HepG2 (cell line): Measurements from ENCODE around the gene CLPSL2. TPM values are rescaled to one million over a fixed set of nuclear protein-coding genes. Genes with fewer than 3 reads are reported as not detected.
A peak's percentile ranks its signal among the peaks of the same experiment; 100 is the strongest.

ENCODE experiments used
- ARNT2 ChIP-seq: sonication (generic); formaldehyde crosslinking; IDR thresholded peaks from 2 replicates; pipeline ENCODE4 v1.8.0; 2022; ENCODE audit warnings: mild to moderate bottlenecking, low read depth, missing genetic modification reagents, moderate library complexity
- BRCA1 ChIP-seq: sonication (generic); formaldehyde crosslinking; IDR thresholded peaks from 2 replicates; pipeline ENCODE4 v1.4.0; 2020; ENCODE audit warnings: missing genetic modification reagents
- CBX1 ChIP-seq: IDR thresholded peaks from one replicate; pipeline ENCODE4 v1.6.1; 2016; ENCODE audit warnings: antibody characterized with exemption, low read depth
- E2F2 ChIP-seq: sonication (generic); formaldehyde crosslinking; IDR thresholded peaks from 2 replicates; pipeline ENCODE4 v1.4.0; 2020; ENCODE audit warnings: missing genetic modification reagents, borderline replicate concordance
- GABPB1 ChIP-seq: IDR thresholded peaks from 2 replicates; pipeline ENCODE4 v1.6.1; 2016; ENCODE audit warnings: mild to moderate bottlenecking, missing genetic modification reagents, moderate library complexity, missing compliant biosample characterization
- JARID2 ChIP-seq: sonication (generic); formaldehyde crosslinking; IDR thresholded peaks from 2 replicates; pipeline ENCODE4 v1.8.1; 2023; ENCODE audit warnings: missing genetic modification reagents, inconsistent platforms; ENCODE audit not compliant: insufficient replicate concordance
- MYNN ChIP-seq: sonication (generic); formaldehyde crosslinking; IDR thresholded peaks from 2 replicates; pipeline ENCODE4 v1.4.0; 2020; ENCODE audit warnings: mild to moderate bottlenecking, low read depth, missing genetic modification reagents
- NFYC ChIP-seq: IDR thresholded peaks from 2 replicates; pipeline ENCODE4 v1.6.1; 2016; ENCODE audit warnings: missing genetic modification reagents, missing compliant biosample characterization
- SATB2 ChIP-seq: sonication (generic); formaldehyde crosslinking; IDR thresholded peaks from 2 replicates; pipeline ENCODE4 v1.5.0; 2020; ENCODE audit warnings: missing genetic modification reagents
- SNAPC4 ChIP-seq: sonication (generic); formaldehyde crosslinking; IDR thresholded peaks from 2 replicates; pipeline ENCODE4 v1.4.0; 2020; ENCODE audit warnings: mild to moderate bottlenecking, missing genetic modification reagents
- SP140L ChIP-seq: sonication (generic); formaldehyde crosslinking; IDR thresholded peaks from 2 replicates; pipeline ENCODE4 v1.4.0; 2020; ENCODE audit warnings: missing genetic modification reagents, borderline replicate concordance
- TAF1 ChIP-seq: sonication (generic); formaldehyde crosslinking; IDR thresholded peaks from 2 replicates; pipeline ENCODE4 v1.4.0; 2020; ENCODE audit warnings: missing genetic modification reagents
- TFAP4 ChIP-seq: sonication (generic); IDR thresholded peaks from 2 replicates; pipeline ENCODE4 v1.6.1; 2016; ENCODE audit warnings: low read depth, borderline replicate concordance
- THAP11 ChIP-seq: IDR thresholded peaks from 2 replicates; pipeline ENCODE4 v1.6.1; 2016; ENCODE audit warnings: missing biosample characterization, missing genetic modification reagents
- USF2 ChIP-seq, 2 experiments: sonication (generic) in 1 of 2; formaldehyde crosslinking in 1 of 2; IDR thresholded peaks; 2 replicates each; pipeline versions ENCODE4 v1.5.1 to v1.6.1; 2011 to 2020; ENCODE audit warnings: borderline replicate concordance in 1 of 2, low read depth in 1 of 2, low read length in 1 of 2, mild to moderate bottlenecking in 1 of 2, missing genetic modification reagents in 1 of 2, moderate library complexity in 1 of 2
- YY1 ChIP-seq: IDR thresholded peaks from 2 replicates; pipeline ENCODE4 v1.6.1; 2011; ENCODE audit warnings: low read length, low read depth, moderate library complexity, mild to moderate bottlenecking; ENCODE audit not compliant: insufficient read depth, insufficient replicate concordance
- ZFP36L1 ChIP-seq: sonication (generic); formaldehyde crosslinking; IDR thresholded peaks from 2 replicates; pipeline ENCODE4 v1.8.0; 2022; ENCODE audit warnings: mild to moderate bottlenecking, missing genetic modification reagents, moderate library complexity
- ZNF335 ChIP-seq: sonication (generic); formaldehyde crosslinking; IDR thresholded peaks from 2 replicates; pipeline ENCODE4 v1.4.0; 2020; ENCODE audit warnings: missing genetic modification reagents
- ZNF558 ChIP-seq: sonication (generic); formaldehyde crosslinking; IDR thresholded peaks from 2 replicates; pipeline ENCODE4 v1.9.0; 2022; ENCODE audit warnings: mild to moderate bottlenecking, missing genetic modification reagents, borderline replicate concordance
- ZNF569 ChIP-seq: sonication (generic); formaldehyde crosslinking; IDR thresholded peaks from 2 replicates; pipeline ENCODE4 v1.5.0; 2020; ENCODE audit warnings: mild to moderate bottlenecking, missing genetic modification reagents, moderate library complexity, borderline replicate concordance
- ZNF775 ChIP-seq: sonication (generic); formaldehyde crosslinking; IDR thresholded peaks from 2 replicates; pipeline ENCODE4 v1.4.0; 2020; ENCODE audit warnings: missing genetic modification reagents, mild to moderate bottlenecking, moderate library complexity, borderline replicate concordance
- ZNF839 ChIP-seq: sonication (generic); formaldehyde crosslinking; IDR thresholded peaks from 2 replicates; pipeline ENCODE4 v1.4.0; 2020; ENCODE audit warnings: missing genetic modification reagents, mild to moderate bottlenecking, borderline replicate concordance
- polyA plus RNA-seq, 8 experiments: library from polyadenylated mRNA; depleted of rRNA in 3 of 8; stranded (reverse) in 7 of 8; unstranded in 1 of 8; fragments of >200 nt; fragmentation: Illumina TruSeq in 4 of 8; extraction: Trizol in 4 of 8; gene quantifications; 2 replicates each; pipeline versions ENCODE4 v1.2.1 to v1.2.3, GENCODE V29; 2011 to 2016; ENCODE audit warnings: low read depth in 4 of 8, missing spikeins in 1 of 8, mixed read lengths in 1 of 8; ENCODE audit not compliant: insufficient read depth in 1 of 8
- total RNA-seq, 5 experiments: library from RNA; depleted of rRNA; stranded (reverse); fragments of >200 nt; fragmentation: Illumina TruSeq; extraction: Trizol; gene quantifications; 2 replicates each; pipeline ENCODE4 v1.2.3, GENCODE V29; 2016; ENCODE audit warnings: low read depth in 1 of 5

The CLPSL2 gene
- total and polyA plus RNA-seq, 2 of the 13 experiments (the other 11 are each of a cell fraction or from before 2014, with no cell fraction given): not detected

GRCh38 chr6:35742842-35743241, 33.6 kb upstream of the CLPSL2 start (continued):
- TF ChIP-seq TFAP4 (peak; percentile 7; the same call in 1 of the 2 replicates), NFYC (CRISPR knock-in tag) (peak; percentile 25; the same call in 1 of the 2 replicates), E2F2 (CRISPR knock-in tag) (no peak), CBX1 (peak; percentile 48), ZFP36L1 (0 out of 2 replicates have a peak, but pooled peaks have one; percentile 31), GABPB1 (CRISPR knock-in tag) (no peak), ZNF558 (no peak), THAP11 (CRISPR knock-in tag) (no peak), YY1 (no peak), JARID2 (CRISPR knock-in tag) (no peak), ZNF839 (no peak), ZNF335 (CRISPR knock-in tag) (no peak), USF2 (IDR thresholded peaks at IDR 0.05; ENCODE audit: low read depth, low read length) (no peak), USF2 (CRISPR knock-in tag; IDR thresholded peaks at IDR 0.05; ENCODE audit: borderline replicate concordance) (no peak), MYNN (CRISPR knock-in tag) (no peak), ARNT2 (CRISPR knock-in tag) (no peak), SP140L (CRISPR knock-in tag) (no peak), ZNF569 (no peak), SATB2 (CRISPR knock-in tag) (no peak), TAF1 (CRISPR knock-in tag) (no peak), SNAPC4 (CRISPR knock-in tag) (0 out of 2 replicates have a peak, but pooled peaks have one; percentile 20), BRCA1 (CRISPR knock-in tag) (no peak), ZNF775 (CRISPR knock-in tag) (no peak)
